Thyroid gland (tissue), 4 donors: ENCODE results near the gene SOX12.

Experiments used
- POLR2A ChIP-seq, 2 donors: fragments of 450-650 bp; IDR thresholded peaks; one replicate each; pipeline ENCODE4 v1.6.1; 2017; ENCODE audit warnings: antibody characterized with exemption in 2 of 2, mild to moderate bottlenecking in 2 of 2, moderate library complexity in 1 of 2
- TF ChIP-seq, protein P1 (sequence below), 6 experiments: fragments of 200-600 bp in 3 of 6; fragments of 450-650 bp in 3 of 6; sonication (generic) in 3 of 6; IDR thresholded peaks; one replicate each; pipeline ENCODE4 v1.5.1; 2016 to 2019; ENCODE audit warnings: antibody characterized with exemption in 6 of 6, mild to moderate bottlenecking in 2 of 6, inconsistent platforms in 1 of 6, moderate library complexity in 1 of 6

DNA sequence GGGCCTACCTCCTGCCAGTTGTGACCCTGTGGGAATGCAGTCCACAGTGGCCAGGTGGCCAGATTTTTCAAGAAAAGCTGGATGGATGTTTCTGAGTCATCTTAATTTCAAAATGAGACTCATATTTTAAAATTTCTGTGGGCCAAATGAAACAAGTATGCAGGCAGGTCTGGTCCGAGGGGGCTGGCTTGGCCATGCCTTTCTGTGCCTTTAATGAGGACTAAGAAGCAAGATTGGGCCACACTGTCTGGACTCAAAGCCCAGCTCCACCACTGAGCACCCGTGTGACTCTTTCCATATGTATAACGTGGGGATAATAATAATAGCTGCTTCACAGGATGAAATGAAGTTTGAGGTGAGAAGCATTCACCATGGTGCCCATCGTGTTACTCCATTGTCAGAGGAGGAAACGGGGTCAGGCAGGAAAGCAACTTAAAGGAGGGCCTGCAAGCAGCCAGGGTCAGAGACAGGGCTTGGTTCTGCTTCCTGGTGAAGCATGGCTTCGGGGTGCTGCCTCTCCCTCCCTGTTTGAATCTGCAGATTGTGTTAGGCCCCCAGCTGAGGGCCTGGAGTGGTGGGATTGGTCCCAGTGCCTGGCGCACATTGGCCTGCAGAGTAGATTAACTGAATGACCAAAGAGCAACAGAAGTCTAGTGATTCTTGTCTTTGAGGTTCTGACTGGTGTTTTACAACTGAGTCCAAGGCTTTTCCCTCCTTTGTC, 3.8 kb downstream of the SOX12 start:
- TF ChIP-seq POLR2A (IDR thresholded peaks at IDR 0.05): no peak
- TF ChIP-seq, protein P1, sequence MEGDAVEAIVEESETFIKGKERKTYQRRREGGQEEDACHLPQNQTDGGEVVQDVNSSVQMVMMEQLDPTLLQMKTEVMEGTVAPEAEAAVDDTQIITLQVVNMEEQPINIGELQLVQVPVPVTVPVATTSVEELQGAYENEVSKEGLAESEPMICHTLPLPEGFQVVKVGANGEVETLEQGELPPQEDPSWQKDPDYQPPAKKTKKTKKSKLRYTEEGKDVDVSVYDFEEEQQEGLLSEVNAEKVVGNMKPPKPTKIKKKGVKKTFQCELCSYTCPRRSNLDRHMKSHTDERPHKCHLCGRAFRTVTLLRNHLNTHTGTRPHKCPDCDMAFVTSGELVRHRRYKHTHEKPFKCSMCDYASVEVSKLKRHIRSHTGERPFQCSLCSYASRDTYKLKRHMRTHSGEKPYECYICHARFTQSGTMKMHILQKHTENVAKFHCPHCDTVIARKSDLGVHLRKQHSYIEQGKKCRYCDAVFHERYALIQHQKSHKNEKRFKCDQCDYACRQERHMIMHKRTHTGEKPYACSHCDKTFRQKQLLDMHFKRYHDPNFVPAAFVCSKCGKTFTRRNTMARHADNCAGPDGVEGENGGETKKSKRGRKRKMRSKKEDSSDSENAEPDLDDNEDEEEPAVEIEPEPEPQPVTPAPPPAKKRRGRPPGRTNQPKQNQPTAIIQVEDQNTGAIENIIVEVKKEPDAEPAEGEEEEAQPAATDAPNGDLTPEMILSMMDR (IDR thresholded peaks at IDR 0.05): no peak
